Heart left ventricle (tissue), 16 donors: Measurements from ENCODE around the gene TCEANC2. TPM values are rescaled to one million over a fixed set of nuclear protein-coding genes. Genes with fewer than 3 reads are reported as not detected.

ENCODE experiments used
- ATAC-seq, 4 donors: fragments of 200-7000 bp; cut with Tn5 transposase; one replicate each; pipeline ENCODE4 v1.9.1; 2020 to 2022; ENCODE audit warnings: moderate library complexity in 4 of 4, mild to moderate bottlenecking in 3 of 4, moderate number of reproducible peaks in 1 of 4
- DNase-seq, 5 donors: peaks; one replicate each; pipeline ENCODE4 v3.0.0-alpha.2; 2020
- H3K27ac ChIP-seq, 12 donors: fragments of 200-600 bp; sonication (generic) in 4 of 12; one replicate each; pipeline versions ENCODE4 v1.5.0 to v1.8.0; 2016 to 2022; ENCODE audit warnings: mild to moderate bottlenecking in 2 of 12
- H3K27me3 ChIP-seq, 9 donors: fragments of 200-600 bp; sonication (generic) in 2 of 9; one replicate each; pipeline versions ENCODE4 v1.5.1 to v1.8.0; 2016 to 2022; ENCODE audit warnings: mild to moderate bottlenecking in 3 of 9
- H3K36me3 ChIP-seq, 9 donors: fragments of 200-600 bp; sonication (generic) in 2 of 9; one replicate each; pipeline versions ENCODE4 v1.5.0 to v1.8.0; 2018 to 2022; ENCODE audit warnings: mild to moderate bottlenecking in 2 of 9
- H3K4me1 ChIP-seq, 12 donors: fragments of 200-600 bp; sonication (generic) in 4 of 12; one replicate each; pipeline versions ENCODE4 v1.5.0 to v1.8.0; 2016 to 2022; ENCODE audit warnings: mild to moderate bottlenecking in 3 of 12
- H3K4me3 ChIP-seq, 12 donors: fragments of 200-600 bp; sonication (generic) in 4 of 12; one replicate each; pipeline versions ENCODE4 v1.5.0 to v1.8.0; 2017 to 2022; ENCODE audit warnings: mild to moderate bottlenecking in 9 of 12, moderate library complexity in 4 of 12
- H3K9me3 ChIP-seq, 12 donors: fragments of 200-600 bp; sonication (generic) in 4 of 12; one replicate each; pipeline versions ENCODE4 v1.5.0 to v1.8.0; 2016 to 2022; ENCODE audit warnings: mild to moderate bottlenecking in 1 of 12
- POLR2A ChIP-seq, 2 donors: fragments of 450-650 bp; IDR thresholded peaks; one replicate each; pipeline ENCODE4 v1.6.1; 2017; ENCODE audit warnings: antibody characterized with exemption in 2 of 2, mild to moderate bottlenecking in 2 of 2, moderate library complexity in 2 of 2
- WGBS, 4 donors: extraction: QIAGEN DNeasy Blood & Tissue Kit in 2 of 4; methylation state at CpG; one replicate each; pipeline versions ENCODE4 v1.1.5 to v1.1.7; 2013 to 2018; 5-methylcytosine and 5-hydroxymethylcytosine counted together
- intact Hi-C, 10 donors: fragments of 100-400 bp; cut with DNase I; formaldehyde crosslinking; loops; one replicate each; pipeline versions ENCODE4 v1.11.1 to v1.14.2; 2022
- polyA plus RNA-seq, 2 donors: library from polyadenylated mRNA; stranded (reverse); fragments of 200-250 nt; gene quantifications; one replicate each; pipeline ENCODE4 v1.2.3, GENCODE V29; 2013
- total RNA-seq, 9 donors: library from RNA; depleted of rRNA in 2 of 9; stranded (reverse); fragments of >200 nt in 2 of 9; fragmentation: NEBNext Ultra II Directional in 3 of 9; extraction: Animal tissue kit (Norgen Biotek cat#: 25700) in 3 of 9; gene quantifications; one replicate each; pipeline versions ENCODE4 v1.1.0 to v1.2.4, GENCODE V29; 2016 to 2023
- TF ChIP-seq, protein P1 (sequence below), 12 donors: fragments of 200-600 bp; sonication (generic) in 4 of 12; IDR thresholded peaks; one replicate each; pipeline versions ENCODE4 v1.5.0 to v1.8.0; 2018 to 2022; ENCODE audit warnings: antibody characterized with exemption in 12 of 12, mild to moderate bottlenecking in 5 of 12
- donor health status: ischemic (EF 13 %, LVEDD 7.1; RV severe dilation, severe dysfunction).
- donor health status: healthy with polysubstance abuse.
- donor health status: DM: no; HTN: yes; CAD: no.
- donor health status: DM: no; HTN: no; CAD: no.
- donor health status: ischemic (EF 25% LVEDD 6.9; RV normal size, moderate dysfunction).
- donor health status: ischemic (EF 25% LVEDD 5.7; RV mildly dilated, moderate dysfunction).
- donor health status: healthy.
- donor health status: DM: yes; HTN: yes; CAD: no.
- donor health status: ischemic (EF 35%, LVEDD 5.7; RV mildly dilated, moderate dysfunction).
- donor health status: nonischemic (EF 11% LVEDD 7.7; RV severe dilation, severe dysfunction).
- donor health status: DM: yes; HTN: yes; CAD: no.
- donor health status: PGD.
- donor health status: ischemic (EF 29% LVEDD 5.4; RV normal size, mild dysfunction).
- donor health status: nonischemic (EF 23%, LVEDD 6.1; RV moderate dilation, normal function).

The TCEANC2 gene
- total and polyA plus RNA-seq, 11 donors: 2.4 to 6.6 (median 4.5) TPM

DNA sequence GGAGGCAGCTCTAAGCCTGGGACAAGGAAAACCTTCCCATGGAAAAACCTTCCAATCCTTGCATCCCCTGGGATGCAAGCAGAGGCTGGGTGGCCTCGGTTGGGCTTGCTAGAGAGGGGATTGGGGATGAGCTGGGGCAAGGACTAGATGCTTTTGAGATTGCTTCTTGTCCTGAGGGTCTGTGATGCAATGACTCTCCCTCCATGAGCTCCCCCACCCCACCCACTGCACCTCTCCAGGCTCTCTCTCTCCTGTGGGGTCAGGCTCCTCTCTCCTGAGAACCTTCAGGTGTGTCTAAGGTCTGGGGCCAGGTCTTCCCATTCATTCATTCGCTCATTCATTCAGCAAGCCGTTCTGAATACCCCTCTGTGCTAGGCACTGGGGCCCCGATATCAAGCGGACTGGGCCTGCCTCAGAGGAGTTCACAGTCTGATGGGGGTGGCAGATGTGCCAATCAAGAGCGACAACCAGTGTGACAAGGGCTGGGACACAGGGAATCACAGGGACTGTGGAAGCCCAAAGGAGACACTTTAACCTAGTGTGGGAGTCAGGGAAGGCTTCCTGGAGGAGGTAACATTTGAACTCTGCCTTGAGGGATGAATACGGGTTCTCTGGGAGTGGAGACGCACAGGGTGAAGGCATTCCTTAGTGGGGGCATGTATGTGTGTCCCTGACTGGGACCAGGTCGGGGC is 41.9 kb upstream of the TCEANC2 start:
- intact Hi-C loops: no loop called here
- Histone ChIP-seq H3K36me3 (no peaks in the 10 kb centered on the region), H3K9me3 (no peaks in the 10 kb centered on the region), H3K27ac (no peak overlapping the region), H3K4me1 (no peaks in the 10 kb centered on the region), H3K27me3 (peaks cover 0 to 31% (median 0%) of the 10 kb centered on the region in 9 donors), H3K4me3 (no peak overlapping the region)
- no peak for TF ChIP-seq POLR2A (IDR thresholded peaks at IDR 0.05)
- TF ChIP-seq, protein P1, sequence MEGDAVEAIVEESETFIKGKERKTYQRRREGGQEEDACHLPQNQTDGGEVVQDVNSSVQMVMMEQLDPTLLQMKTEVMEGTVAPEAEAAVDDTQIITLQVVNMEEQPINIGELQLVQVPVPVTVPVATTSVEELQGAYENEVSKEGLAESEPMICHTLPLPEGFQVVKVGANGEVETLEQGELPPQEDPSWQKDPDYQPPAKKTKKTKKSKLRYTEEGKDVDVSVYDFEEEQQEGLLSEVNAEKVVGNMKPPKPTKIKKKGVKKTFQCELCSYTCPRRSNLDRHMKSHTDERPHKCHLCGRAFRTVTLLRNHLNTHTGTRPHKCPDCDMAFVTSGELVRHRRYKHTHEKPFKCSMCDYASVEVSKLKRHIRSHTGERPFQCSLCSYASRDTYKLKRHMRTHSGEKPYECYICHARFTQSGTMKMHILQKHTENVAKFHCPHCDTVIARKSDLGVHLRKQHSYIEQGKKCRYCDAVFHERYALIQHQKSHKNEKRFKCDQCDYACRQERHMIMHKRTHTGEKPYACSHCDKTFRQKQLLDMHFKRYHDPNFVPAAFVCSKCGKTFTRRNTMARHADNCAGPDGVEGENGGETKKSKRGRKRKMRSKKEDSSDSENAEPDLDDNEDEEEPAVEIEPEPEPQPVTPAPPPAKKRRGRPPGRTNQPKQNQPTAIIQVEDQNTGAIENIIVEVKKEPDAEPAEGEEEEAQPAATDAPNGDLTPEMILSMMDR (IDR thresholded peaks at IDR 0.05): no peak
- ATAC-seq (no peak), DNase-seq (no peak)
- WGBS, 4 donors: 76 to 82% (median 78%) methylated on average over 9 of the region's 9 CpGs

DNA sequence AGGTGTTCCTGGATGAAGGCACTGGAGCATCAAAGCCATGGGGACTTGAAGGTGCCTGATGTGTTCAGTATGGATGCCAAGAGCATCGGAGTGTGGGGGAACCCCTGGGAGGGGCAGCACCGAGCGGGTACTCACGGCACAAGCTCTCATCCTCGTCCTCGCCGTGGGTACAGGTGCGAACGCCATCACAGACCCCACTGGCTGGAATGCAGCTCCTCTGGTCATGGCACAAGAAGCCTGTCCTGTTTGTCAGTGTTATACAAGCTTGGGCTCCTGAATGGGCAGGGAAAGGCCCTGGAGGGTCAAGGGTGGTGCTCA is 41.4 kb upstream of the TCEANC2 start:
- no peaks in the 10 kb centered on the region for H3K36me3 ChIP-seq
- ATAC-seq (no peak), DNase-seq (no peak)
- no peak overlapping the region for H3K27ac ChIP-seq
- TF ChIP-seq, protein P1 (IDR thresholded peaks at IDR 0.05): no peak
- no peak for TF ChIP-seq POLR2A (IDR thresholded peaks at IDR 0.05)
- intact Hi-C loops: no loop called here
- no peaks in the 10 kb centered on the region for H3K4me1 ChIP-seq
- peaks cover 0 to 31% (median 0%) of the 10 kb centered on the region in 9 donors for H3K27me3 ChIP-seq
- 83 to 92% (median 85%) methylated on average over 9 of the region's 9 CpGs for WGBS, 4 donors
- no peak overlapping the region for H3K4me3 ChIP-seq
- H3K9me3 ChIP-seq: no peaks in the 10 kb centered on the region

DNA sequence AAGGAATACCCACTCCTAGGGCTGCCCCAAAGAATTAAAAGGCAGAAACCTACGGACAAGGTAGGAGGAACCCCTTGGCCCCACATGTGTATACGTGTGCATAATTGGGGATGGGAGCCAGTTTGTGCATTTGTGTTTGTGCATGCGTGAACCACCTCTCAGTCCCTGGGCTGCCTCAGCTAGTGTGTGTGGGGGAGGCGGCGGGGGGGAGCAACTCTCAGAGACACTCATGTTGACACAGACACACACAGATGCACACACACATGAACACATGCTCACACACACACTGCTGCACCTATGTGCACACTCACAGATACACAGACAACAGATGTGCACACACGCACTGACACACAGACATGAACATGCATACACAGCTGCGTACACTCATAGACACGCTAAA is 40.5 kb upstream of the TCEANC2 start:
- 73 to 85% (median 84%) methylated on average over 5 to 8 of the region's 8 CpGs for WGBS, 4 donors
- Histone ChIP-seq H3K36me3 (no peaks in the 10 kb centered on the region), H3K27ac (no peak overlapping the region), H3K27me3 (peaks cover 0 to 31% (median 0%) of the 10 kb centered on the region in 9 donors), H3K4me1 (no peaks in the 10 kb centered on the region), H3K4me3 (no peak overlapping the region), H3K9me3 (no peaks in the 10 kb centered on the region)
- ATAC-seq: no peak
- intact Hi-C loops: no loop called here
- no peak for DNase-seq
- TF ChIP-seq, protein P1 (IDR thresholded peaks at IDR 0.05): no peak
- TF ChIP-seq POLR2A (IDR thresholded peaks at IDR 0.05): no peak

DNA sequence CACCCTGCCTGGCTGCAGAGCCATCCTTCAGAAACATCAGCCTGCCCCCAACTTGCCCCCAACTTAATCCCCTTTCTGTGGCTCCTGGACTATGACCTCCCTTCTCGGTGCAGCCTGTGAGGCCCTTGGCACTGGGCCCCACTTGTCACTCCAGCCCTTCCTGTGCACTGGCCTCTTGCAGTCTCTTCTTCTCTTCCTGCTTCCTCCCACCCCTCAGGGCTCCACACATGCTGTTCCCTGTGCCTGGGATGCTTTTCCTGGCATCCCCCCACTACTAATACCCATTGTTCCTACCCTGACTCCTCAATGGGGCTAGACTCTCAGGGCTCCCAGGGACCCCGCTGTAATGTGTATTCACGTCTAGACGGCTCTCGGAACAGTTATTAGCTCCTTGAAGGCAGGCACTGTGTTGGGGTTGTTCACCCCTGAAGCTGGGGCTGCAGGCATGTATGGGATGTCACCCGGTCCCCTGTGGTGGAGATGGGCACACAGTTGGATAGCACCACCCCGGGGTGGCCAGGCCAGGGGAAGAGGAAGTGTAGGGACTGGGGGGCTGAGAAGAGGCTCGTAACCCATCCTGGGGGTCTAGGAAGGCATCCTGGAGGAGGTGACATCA is 39.9 kb upstream of the TCEANC2 start:
- WGBS, 4 donors: 78 to 82% (median 80%) methylated on average over 8 of the region's 8 CpGs
- Histone ChIP-seq H3K36me3 (no peaks in the 10 kb centered on the region), H3K4me1 (no peaks in the 10 kb centered on the region), H3K27me3 (peaks cover 0 to 31% (median 0%) of the 10 kb centered on the region in 9 donors), H3K27ac (no peak overlapping the region), H3K9me3 (no peaks in the 10 kb centered on the region), H3K4me3 (no peak overlapping the region)
- no peak for TF ChIP-seq POLR2A (IDR thresholded peaks at IDR 0.05)
- TF ChIP-seq, protein P1 (IDR thresholded peaks at IDR 0.05): no peak
- intact Hi-C loops: no loop called here
- ATAC-seq (no peak), DNase-seq (no peak)
